SK-N-MC (cell line): ENCODE measurements around the gene SRCAP.

Experiments
- EZH2 ChIP-seq: fragments of 200-600 bp; sonication (generic); IDR thresholded peaks from one replicate; pipeline ENCODE4 v1.6.1; 2017; ENCODE audit warnings: antibody characterized with exemption
- FOXP2 ChIP-seq: optimal IDR thresholded peaks from 2 replicates; pipeline ENCODE3; 2011; ENCODE audit warnings: mild to moderate bottlenecking, moderate library complexity; ENCODE audit not compliant: insufficient read depth; ENCODE audit errors: extremely low read length, control extremely low read depth
- POLR2AphosphoS5 ChIP-seq: IDR thresholded peaks from 2 replicates; pipeline ENCODE4 v1.6.1; 2012; ENCODE audit warnings: mild to moderate bottlenecking, low read depth, low read length, borderline replicate concordance

- TF ChIP-seq EZH2 (no peak), POLR2AphosphoS5 (no peak), FOXP2 (no peak)
Measured at GRCh38 chr16:30651124-30652004, 47.6 kb upstream of the SRCAP start.
